Naive thymus-derived CD4-positive, alpha-beta T cell (primary cell): ENCODE results near the gene OR51I2. TPM values are rescaled to one million over a fixed set of nuclear protein-coding genes. Genes with fewer than 3 reads are reported as not detected.
A peak's percentile ranks its signal among the peaks of the same experiment; 100 is the strongest.

ENCODE experiments used
- ATAC-seq: fragments of 150-1000 bp; cut with Tn5 transposase; 2 replicates; pipeline ENCODE4 v1.10.0; 2021; ENCODE audit warnings: mild to moderate bottlenecking, moderate library complexity
- CTCF ChIA-PET: fragments of 350-600 bp; sonication (Branson Sonifier 250); formaldehyde crosslinking; loops from one replicate; lab custom pipeline; 2021; ENCODE audit warnings: antibody characterized with exemption; lab: Charles Lee
- POLR2A ChIA-PET: fragments of 350-600 bp; sonication (Branson Sonifier 250); formaldehyde crosslinking; loops from one replicate; lab custom pipeline; 2021; ENCODE audit warnings: antibody characterized with exemption, inconsistent platforms; lab: Charles Lee
- DNase-seq, 9 donors: peaks; one replicate each; pipeline versions ENCODE4 v3.0.0 to v3.0.0-alpha.2; 2020 to 2022; ENCODE audit warnings: mixed read lengths in 1 of 9
- H3K27ac ChIP-seq: one replicate; pipeline ENCODE4 v1.7.0; 2013; ENCODE audit warnings: mild to moderate bottlenecking, low read depth, low read length, moderate library complexity
- H3K27me3 ChIP-seq, 2 donors: one replicate each; pipeline ENCODE4 v1.7.0; 2013; ENCODE audit warnings: low read length in 2 of 2, mild to moderate bottlenecking in 2 of 2, moderate library complexity in 2 of 2; ENCODE audit not compliant: control insufficient read depth in 2 of 2, insufficient read depth in 2 of 2
- H3K36me3 ChIP-seq, 3 experiments: 1 replicate in 2 of 3; 2 replicates in 1 of 3; pipeline ENCODE4 v1.7.0; 2013; ENCODE audit warnings: low read length in 3 of 3, mild to moderate bottlenecking in 3 of 3, moderate library complexity in 1 of 3; ENCODE audit not compliant: insufficient read depth in 3 of 3, control insufficient read depth in 2 of 3
- H3K4me1 ChIP-seq, 2 donors: one replicate each; pipeline ENCODE4 v1.7.0; 2013; ENCODE audit warnings: low read length in 2 of 2, mild to moderate bottlenecking in 2 of 2, moderate library complexity in 1 of 2; ENCODE audit not compliant: control insufficient read depth in 2 of 2, insufficient read depth in 2 of 2
- H3K4me3 ChIP-seq: 2 replicates; pipeline ENCODE4 v1.7.0; 2013; ENCODE audit warnings: mild to moderate bottlenecking, low read length
- H3K9me3 ChIP-seq, 3 experiments: 1 replicate in 2 of 3; 2 replicates in 1 of 3; pipeline ENCODE4 v1.7.0; 2013; ENCODE audit warnings: low read length in 3 of 3; ENCODE audit not compliant: control insufficient read depth in 2 of 3
- H3K27ac Mint-ChIP-seq, 9 donors: one replicate each; pipeline ENCODE4 v1.8.0; 2020 to 2022; ENCODE audit warnings: mixed read lengths in 9 of 9, mild to moderate bottlenecking in 8 of 9, moderate library complexity in 5 of 9, inconsistent platforms in 2 of 9
- H3K27me3 Mint-ChIP-seq, 5 donors: one replicate each; pipeline ENCODE4 v1.8.0; 2021 to 2022; ENCODE audit warnings: mixed read lengths in 5 of 5, mild to moderate bottlenecking in 1 of 5
- H3K36me3 Mint-ChIP-seq, 5 donors: one replicate each; pipeline ENCODE4 v1.8.0; 2020 to 2022; ENCODE audit warnings: mixed read lengths in 5 of 5, mild to moderate bottlenecking in 3 of 5, inconsistent platforms in 1 of 5
- H3K4me1 Mint-ChIP-seq, 7 donors: one replicate each; pipeline ENCODE4 v1.8.0; 2020 to 2022; ENCODE audit warnings: mixed read lengths in 7 of 7, mild to moderate bottlenecking in 3 of 7, inconsistent platforms in 1 of 7
- H3K4me3 Mint-ChIP-seq, 10 donors: one replicate each; pipeline ENCODE4 v1.8.0; 2020 to 2022; ENCODE audit warnings: mild to moderate bottlenecking in 10 of 10, mixed read lengths in 10 of 10, moderate library complexity in 6 of 10, inconsistent platforms in 2 of 10
- H3K9me3 Mint-ChIP-seq, 11 donors: one replicate each; pipeline ENCODE4 v1.8.0; 2020 to 2022; ENCODE audit warnings: mixed read lengths in 11 of 11, mild to moderate bottlenecking in 4 of 11, inconsistent platforms in 1 of 11, moderate library complexity in 1 of 11
- intact Hi-C, 2 donors: fragments of 100-400 bp; cut with micrococcal nuclease; formaldehyde crosslinking; loops; one replicate each; pipeline ENCODE4 v1.15.1; 2023
- polyA plus RNA-seq, 2 donors: library from polyadenylated mRNA; unstranded; fragments of 300-500 nt; fragmentation: Illumina TruSeq; gene quantifications; one replicate each; pipeline ENCODE4 v1.2.3, GENCODE V29; 2021
- total RNA-seq, 6 experiments: library from RNA in 5 of 6; stranded (reverse) in 5 of 6; gene quantifications; 1 replicate in 5 of 6; 2 replicates in 1 of 6; pipeline ENCODE4 v1.2.3 and lab custom pipeline; 2021 to 2026

The OR51I2 gene
- total and polyA plus RNA-seq, 7 experiments from 2014 or later: not detected

DNA sequence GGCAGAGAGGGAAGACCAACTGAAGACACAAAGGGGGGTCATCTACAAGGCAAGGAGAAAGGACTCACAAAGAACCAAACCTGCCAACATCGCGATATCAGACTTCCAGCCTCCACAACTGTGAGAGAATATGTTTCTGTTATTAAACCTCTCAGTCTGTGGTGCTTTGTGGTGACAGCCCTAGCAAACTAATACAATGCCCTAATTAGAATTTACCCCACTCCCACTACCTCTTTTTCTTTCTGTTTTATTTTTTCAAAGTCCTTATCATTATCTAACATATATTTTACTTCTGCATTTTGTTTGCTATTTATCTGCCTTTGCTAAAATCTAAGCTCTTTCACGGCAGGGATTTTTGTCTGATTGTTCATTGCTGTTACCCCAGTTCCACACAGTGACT, 36.9 kb downstream of the OR51I2 start:
- H3K9me3 ChIP-seq: no peaks in the 10 kb centered on the region
- H3K36me3 Mint-ChIP-seq: no peaks in the 10 kb centered on the region
- H3K9me3 Mint-ChIP-seq: peaks cover 0 to 4% (median 0%) of the 10 kb centered on the region in 11 donors
- DNase-seq: no peak
- peak overlapping the region in 1 of 9 donors; percentile 7 for H3K27ac Mint-ChIP-seq
- H3K4me1 ChIP-seq: no peaks in the 10 kb centered on the region
- H3K27me3 ChIP-seq: no peaks in the 10 kb centered on the region
- ChIA-PET POLR2A (no interaction called here), CTCF (no interaction called here)
- no peaks in the 10 kb centered on the region for H3K4me1 Mint-ChIP-seq
- H3K36me3 ChIP-seq: no peaks in the 10 kb centered on the region
- H3K27me3 Mint-ChIP-seq: peaks cover 0 to 5% (median 3%) of the 10 kb centered on the region in 5 donors
- H3K27ac ChIP-seq: no peak overlapping the region
- intact Hi-C loops: no loop called here
- ATAC-seq: no peak
- H3K4me3 ChIP-seq: no peak overlapping the region
- no peak overlapping the region for H3K4me3 Mint-ChIP-seq

GRCh38 chr11:5486421-5486820, 37.3 kb downstream of the OR51I2 start:
- Histone ChIP-seq H3K4me3 (no peak overlapping the region), H3K27ac (no peak overlapping the region), H3K36me3 (no peaks in the 10 kb centered on the region), H3K27me3 (no peaks in the 10 kb centered on the region), H3K4me1 (no peaks in the 10 kb centered on the region), H3K9me3 (no peaks in the 10 kb centered on the region)
- Mint-ChIP-seq H3K4me3 (no peak overlapping the region), H3K27me3 (peaks cover 0 to 8% (median 3%) of the 10 kb centered on the region in 5 donors), H3K36me3 (no peaks in the 10 kb centered on the region), H3K9me3 (peaks cover 0 to 4% (median 0%) of the 10 kb centered on the region in 11 donors), H3K4me1 (no peaks in the 10 kb centered on the region), H3K27ac (no peak overlapping the region)
- ChIA-PET CTCF (no interaction called here), POLR2A (no interaction called here)
- intact Hi-C loops: no loop called here
- ATAC-seq: no peak
- no peak for DNase-seq

DNA sequence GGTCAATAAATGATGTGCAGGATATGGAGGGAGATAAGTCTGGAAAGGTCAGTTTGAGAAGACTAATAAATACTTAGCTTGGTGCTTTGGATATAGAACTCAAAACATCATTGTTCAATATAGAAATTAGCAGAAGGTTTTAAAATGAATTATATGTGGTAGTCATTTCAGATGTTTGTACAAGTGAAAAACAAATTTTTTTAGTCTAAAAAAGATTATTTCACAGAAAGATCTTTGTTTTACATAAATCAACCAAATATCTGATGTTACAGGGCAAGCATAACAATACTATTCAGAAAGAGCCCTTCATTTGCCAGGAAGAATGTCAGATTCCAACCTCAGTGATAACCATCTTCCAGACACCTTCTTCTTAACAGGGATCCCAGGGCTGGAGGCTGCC, 39.3 kb downstream of the OR51I2 start, which contains the start of gene OR52D1:
TSS of gene OR52D1 (plus strand) at position 301 of the 400 bp plus-strand sequence. CDS start at position 323, 22 bp downstream.
- Histone ChIP-seq H3K4me3 (no peak within 1 kb of the TSS), H3K27ac (no peak within 1 kb of the TSS), H3K36me3 (no peaks in the 10 kb centered on the region), H3K9me3 (no peaks in the 10 kb centered on the region), H3K4me1 (no peaks in the 10 kb centered on the region), H3K27me3 (no peaks in the 10 kb centered on the region)
- no peak within 1 kb of the TSS for H3K27ac Mint-ChIP-seq
- H3K9me3 Mint-ChIP-seq: peaks cover 0 to 4% (median 0%) of the 10 kb centered on the region in 11 donors
- intact Hi-C loops: no loop called here
- no peaks in the 10 kb centered on the region for H3K4me1 Mint-ChIP-seq
- POLR2A ChIA-PET: no interaction called here
- H3K4me3 Mint-ChIP-seq: no peak within 1 kb of the TSS
- peaks cover 0 to 8% (median 5%) of the 10 kb centered on the region in 5 donors for H3K27me3 Mint-ChIP-seq
- no peak for ATAC-seq
- DNase-seq: no peak
- H3K36me3 Mint-ChIP-seq: no peaks in the 10 kb centered on the region
- CTCF ChIA-PET: no interaction called here

GRCh38 chr11:5488798-5489399, 39.8 kb downstream of the OR51I2 start:
- Histone ChIP-seq H3K9me3 (no peaks in the 10 kb centered on the region), H3K4me1 (no peaks in the 10 kb centered on the region), H3K27me3 (no peaks in the 10 kb centered on the region), H3K4me3 (no peak overlapping the region), H3K27ac (no peak overlapping the region), H3K36me3 (no peaks in the 10 kb centered on the region)
- Mint-ChIP-seq H3K36me3 (no peaks in the 10 kb centered on the region), H3K27ac (no peak overlapping the region), H3K27me3 (peaks cover 0 to 8% (median 5%) of the 10 kb centered on the region in 5 donors), H3K4me3 (no peak overlapping the region), H3K9me3 (peaks cover 0 to 3% (median 0%) of the 10 kb centered on the region in 11 donors), H3K4me1 (no peaks in the 10 kb centered on the region)
- intact Hi-C loops: no loop called here
- DNase-seq (no peak), ATAC-seq (no peak)
- ChIA-PET CTCF (no interaction called here), POLR2A (no interaction called here)

DNA sequence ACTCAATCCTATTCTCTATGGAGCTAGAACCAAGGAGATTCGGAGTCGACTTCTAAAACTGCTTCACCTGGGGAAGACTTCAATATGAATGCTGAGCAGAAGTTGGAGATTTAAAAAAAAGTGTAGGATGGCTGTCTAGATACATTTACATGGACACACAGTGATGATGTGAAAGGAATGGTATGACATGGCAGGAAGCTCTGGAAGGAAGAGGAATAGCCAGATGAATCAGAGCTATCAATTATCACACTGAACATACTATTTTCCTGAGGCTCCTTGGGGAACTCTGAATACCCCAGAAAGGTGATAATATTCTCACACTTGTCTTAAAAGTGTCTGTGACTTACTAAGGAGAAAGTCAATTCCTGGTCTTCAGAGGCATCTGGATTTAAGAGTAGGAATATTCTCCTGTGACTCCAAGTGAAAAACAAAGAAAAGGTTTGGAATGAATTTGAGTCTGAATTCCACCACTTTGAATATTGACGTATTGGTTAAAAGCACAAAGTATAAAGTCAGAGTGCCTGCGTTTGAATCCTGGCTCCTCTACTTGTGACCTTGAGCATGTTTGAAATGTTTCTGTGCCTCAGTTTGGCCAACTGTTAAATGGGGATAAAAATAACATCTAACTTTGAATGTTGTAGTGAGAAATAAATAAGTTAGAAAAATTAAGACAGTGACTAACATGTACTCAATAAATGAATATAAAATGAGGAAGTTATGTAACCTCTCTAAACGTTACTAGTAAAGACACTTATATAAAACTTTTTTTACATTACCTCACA, 40.6 kb downstream of the OR51I2 start:
- H3K4me1 Mint-ChIP-seq: no peaks in the 10 kb centered on the region
- no peak overlapping the region for H3K27ac Mint-ChIP-seq
- H3K27ac ChIP-seq: no peak overlapping the region
- no peak for DNase-seq
- H3K36me3 Mint-ChIP-seq: no peaks in the 10 kb centered on the region
- peaks cover 0 to 3% (median 0%) of the 10 kb centered on the region in 11 donors for H3K9me3 Mint-ChIP-seq
- ChIA-PET CTCF (no interaction called here), POLR2A (no interaction called here)
- no peak for ATAC-seq
- H3K27me3 ChIP-seq: no peaks in the 10 kb centered on the region
- H3K4me3 ChIP-seq: no peak overlapping the region
- H3K27me3 Mint-ChIP-seq: peaks cover 0 to 8% (median 5%) of the 10 kb centered on the region in 5 donors
- H3K4me3 Mint-ChIP-seq: no peak overlapping the region
- intact Hi-C loops: no loop called here
- H3K36me3 ChIP-seq: no peaks in the 10 kb centered on the region
- no peaks in the 10 kb centered on the region for H3K4me1 ChIP-seq
- H3K9me3 ChIP-seq: no peaks in the 10 kb centered on the region

DNA sequence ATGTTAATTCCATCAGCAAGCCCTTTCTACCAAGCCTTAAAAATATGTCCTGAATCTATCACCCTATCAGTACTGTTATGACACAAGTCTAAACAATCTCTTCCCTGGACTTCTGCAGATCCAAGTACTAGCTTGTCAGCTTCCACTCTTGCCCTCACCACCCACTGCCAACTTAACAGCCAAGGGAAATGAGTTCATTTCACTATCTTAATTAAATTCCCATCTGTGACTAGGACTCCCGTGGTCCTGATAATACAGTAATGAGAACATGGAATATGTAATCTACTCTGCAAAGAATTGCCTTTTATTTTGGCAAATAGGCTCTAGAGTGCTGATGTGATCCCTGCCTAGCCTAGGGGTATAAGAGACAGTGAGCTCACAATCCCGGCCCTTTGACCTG, 50.5 kb downstream of the OR51I2 start:
- no peak overlapping the region for H3K4me3 ChIP-seq
- no peaks in the 10 kb centered on the region for H3K36me3 ChIP-seq
- H3K4me3 Mint-ChIP-seq: no peak overlapping the region
- ChIA-PET POLR2A (no interaction called here), CTCF (no interaction called here)
- H3K27me3 Mint-ChIP-seq: peaks cover 0 to 12% (median 8%) of the 10 kb centered on the region in 5 donors
- H3K9me3 Mint-ChIP-seq: peaks cover 0 to 3% (median 0%) of the 10 kb centered on the region in 11 donors
- no peaks in the 10 kb centered on the region for H3K27me3 ChIP-seq
- H3K9me3 ChIP-seq: no peaks in the 10 kb centered on the region
- H3K27ac ChIP-seq: no peak overlapping the region
- no peak overlapping the region for H3K27ac Mint-ChIP-seq
- ATAC-seq (no peak), DNase-seq (no peak)
- H3K4me1 ChIP-seq: no peaks in the 10 kb centered on the region
- H3K4me1 Mint-ChIP-seq: no peaks in the 10 kb centered on the region
- no peaks in the 10 kb centered on the region for H3K36me3 Mint-ChIP-seq
- intact Hi-C loops: no loop called here
